Measurements from ENCODE around the gene DENND2D.
A peak's percentile ranks its signal among the peaks of the same experiment; 100 is the strongest.

The DENND2D gene

DNA sequence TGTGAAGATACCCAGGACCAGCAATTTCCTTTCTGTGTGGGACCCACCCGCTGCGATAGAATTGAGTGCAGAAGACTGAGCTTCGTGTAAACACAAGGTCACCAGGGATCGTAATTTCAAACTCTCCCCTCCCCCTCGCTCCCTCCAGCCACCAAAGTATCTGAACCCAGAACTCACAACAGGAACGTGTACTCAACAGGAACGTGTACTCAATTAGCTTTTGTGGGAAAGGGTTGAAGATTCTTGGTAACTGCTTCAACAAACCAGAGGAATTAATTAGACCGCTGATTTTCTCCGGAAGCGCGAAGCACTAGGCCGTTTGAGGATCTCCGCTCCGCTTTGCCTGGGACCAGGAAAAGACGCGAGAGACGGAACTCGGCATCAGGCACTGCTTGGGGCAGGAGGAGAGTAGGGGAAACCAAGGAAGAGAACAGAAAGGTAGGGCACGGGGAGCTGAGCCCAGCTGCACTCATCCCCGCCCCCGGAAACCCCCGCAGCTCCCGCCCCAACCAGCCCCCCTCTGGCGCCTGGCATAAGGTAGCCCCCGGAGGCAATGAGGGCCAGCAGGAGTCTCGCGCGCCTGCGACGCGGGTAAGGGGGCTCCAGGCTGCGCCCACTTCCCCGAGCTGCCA, 61.0 kb downstream of the DENND2D start:
- peak in 2 of 3 experiments; percentile 0 to 5 for DNase-seq (ENCODE audit: low read depth in 3 of 3)
